Measurements from ENCODE around the gene PDSS1.

PDSS1 gene

DNA sequence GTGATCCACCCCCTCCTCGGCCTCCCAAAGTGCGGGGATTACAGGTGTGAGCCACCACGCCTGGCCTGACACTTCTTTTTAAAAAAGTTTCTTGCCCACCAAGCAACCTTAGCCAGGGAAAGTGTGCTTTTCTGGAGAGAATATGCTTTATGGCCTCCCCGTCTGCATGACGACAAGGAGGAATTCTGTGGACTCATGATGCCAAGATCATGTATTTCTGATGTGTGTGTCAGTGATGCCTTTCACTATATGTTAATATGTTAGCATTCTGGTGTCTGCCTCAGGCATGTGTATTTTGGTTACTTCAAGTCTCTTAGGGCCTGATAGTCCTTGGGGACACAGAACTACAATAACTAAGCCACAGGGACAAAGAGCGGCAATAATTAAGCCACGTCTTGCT is 2.1 kb downstream of the PDSS1 start:
- DNase-seq (ENCODE audit: low spot score), result no peak

DNA sequence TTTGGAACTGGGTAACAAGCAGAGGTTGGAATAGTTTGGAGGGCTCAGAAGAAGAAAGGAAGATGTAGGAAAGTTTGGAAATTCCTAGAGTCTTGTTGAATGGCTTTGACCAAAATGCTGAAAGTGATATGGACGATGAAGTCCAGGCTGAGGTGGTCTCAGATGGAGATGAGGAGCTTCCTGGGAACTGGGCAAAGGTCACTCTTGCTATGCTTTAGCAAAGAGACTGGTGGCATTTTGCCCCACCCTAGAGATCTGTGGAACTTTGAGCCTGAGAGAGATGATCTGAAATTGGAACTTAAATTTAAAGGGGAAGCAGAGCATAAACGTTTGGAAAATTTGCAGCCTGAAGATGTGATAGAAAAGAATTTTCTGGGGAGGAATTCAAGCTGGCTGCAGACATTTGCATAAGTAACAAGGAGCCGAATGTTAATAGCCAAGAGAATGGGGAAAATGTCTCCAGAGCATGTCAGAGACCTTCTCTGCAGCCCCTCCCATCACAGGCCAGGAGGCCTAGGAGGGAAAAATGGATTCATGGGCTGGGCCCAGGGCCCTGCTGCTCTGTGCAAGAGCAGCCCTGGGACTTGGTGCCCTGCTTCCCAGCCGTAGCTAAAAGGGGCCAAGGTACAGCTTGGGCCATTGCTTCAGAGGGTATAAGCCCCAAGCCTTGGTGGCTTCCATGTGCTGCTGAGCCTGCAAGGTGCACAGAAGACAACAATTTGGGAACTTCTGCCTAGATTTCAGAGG is 3.6 kb downstream of the PDSS1 start:
- DNase-seq (ENCODE audit: low spot score), result no peak

DNA sequence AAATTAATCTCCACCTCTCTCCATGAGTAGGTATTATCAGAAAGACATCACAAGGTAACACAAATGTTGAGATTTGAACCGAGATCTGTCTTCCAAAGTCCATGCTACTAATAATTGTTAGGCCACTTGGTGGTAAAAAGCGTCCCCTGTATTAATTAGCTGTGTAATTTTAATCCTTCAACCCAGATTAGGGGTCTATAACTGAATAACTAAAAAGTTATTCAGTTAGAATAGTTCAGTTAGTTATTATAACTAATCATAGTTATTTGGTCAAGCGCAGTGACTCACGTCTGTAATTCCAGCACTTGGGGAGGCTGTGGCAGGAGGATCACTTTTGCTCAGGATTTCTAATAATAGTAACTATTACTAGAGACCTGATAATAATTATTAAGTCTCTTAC is 5.6 kb downstream of the PDSS1 start:
- DNase-seq (ENCODE audit: low spot score), result no peak

- no peak for DNase-seq (ENCODE audit: low spot score)
Measured at GRCh38 chr10:26703974-26704373, 6.5 kb downstream of the PDSS1 start.

DNA sequence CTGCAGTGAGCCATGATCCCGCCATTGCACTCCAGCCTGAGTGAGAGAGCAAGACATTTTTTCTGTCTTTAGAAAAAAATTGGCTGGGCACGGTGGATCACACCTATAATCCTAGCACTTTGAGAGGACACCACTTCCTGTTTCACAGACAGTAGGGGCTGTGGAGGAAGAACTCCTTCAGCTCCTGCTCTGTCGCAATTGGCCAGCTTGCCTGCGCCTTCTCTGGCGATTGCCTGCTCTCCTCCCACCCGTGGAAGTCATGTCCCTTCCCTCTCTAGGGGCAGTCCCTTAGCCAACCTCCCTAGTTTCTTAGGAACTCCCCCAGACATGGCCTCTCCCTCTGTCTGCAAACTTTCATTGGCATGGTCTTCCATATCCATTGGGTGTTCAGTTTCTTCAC is 8.7 kb downstream of the PDSS1 start:
- no peak for DNase-seq (ENCODE audit: low spot score)

GRCh38 chr10:26706936-26707335 is 9.4 kb downstream of the PDSS1 start:
- DNase-seq (ENCODE audit: low spot score), result no peak

DNA sequence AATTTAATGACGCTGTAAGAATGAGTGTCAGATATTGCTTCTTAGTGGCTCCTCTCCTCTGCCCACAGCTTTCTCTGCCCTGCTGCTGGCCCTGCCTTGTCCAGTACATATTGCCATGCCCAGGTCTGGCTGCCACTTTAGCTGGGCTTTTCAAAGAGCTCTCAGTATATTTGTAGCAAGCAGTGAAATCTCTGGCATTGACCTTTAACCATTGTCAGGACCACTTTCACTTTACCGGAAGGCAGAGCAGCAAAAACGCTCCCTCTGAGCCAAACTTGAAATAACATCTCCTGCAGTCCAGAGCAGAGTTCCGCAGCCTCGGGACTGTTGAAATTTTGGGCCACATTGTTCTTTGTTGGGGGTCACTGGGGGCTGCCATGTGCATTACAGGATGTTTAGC is 13.8 kb downstream of the PDSS1 start:
- no peak for DNase-seq (ENCODE audit: low spot score)

- DNase-seq (ENCODE audit: low spot score), result no peak
Measured at GRCh38 chr10:26714415-26715136, 17.1 kb downstream of the PDSS1 start.

- DNase-seq (ENCODE audit: low spot score), result no peak
Measured at GRCh38 chr10:26715137-26715487, 17.6 kb downstream of the PDSS1 start.

DNA sequence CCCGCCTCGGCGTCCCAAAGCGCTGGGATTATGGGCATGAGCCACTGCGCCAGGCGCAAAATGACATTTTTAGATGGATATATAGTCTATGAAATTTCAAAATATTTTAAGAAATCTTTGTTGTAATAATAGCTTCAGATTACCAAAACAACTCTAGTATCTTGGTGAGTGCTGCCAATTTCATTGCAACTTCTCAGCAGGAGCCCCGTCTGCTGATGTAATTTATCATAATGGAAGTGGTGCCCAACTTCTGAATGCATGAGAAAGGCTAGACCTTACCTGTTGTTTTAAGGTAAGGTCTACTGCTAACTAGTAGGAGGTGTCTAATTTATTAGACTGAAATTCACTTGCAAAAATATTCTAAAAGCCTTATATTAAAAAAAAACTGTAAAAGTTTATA is 20.0 kb downstream of the PDSS1 start:
- DNase-seq (ENCODE audit: low spot score), result no peak

- no peak for DNase-seq (ENCODE audit: low spot score)
Measured at GRCh38 chr10:26721561-26721960, 24.1 kb downstream of the PDSS1 start.

DNA sequence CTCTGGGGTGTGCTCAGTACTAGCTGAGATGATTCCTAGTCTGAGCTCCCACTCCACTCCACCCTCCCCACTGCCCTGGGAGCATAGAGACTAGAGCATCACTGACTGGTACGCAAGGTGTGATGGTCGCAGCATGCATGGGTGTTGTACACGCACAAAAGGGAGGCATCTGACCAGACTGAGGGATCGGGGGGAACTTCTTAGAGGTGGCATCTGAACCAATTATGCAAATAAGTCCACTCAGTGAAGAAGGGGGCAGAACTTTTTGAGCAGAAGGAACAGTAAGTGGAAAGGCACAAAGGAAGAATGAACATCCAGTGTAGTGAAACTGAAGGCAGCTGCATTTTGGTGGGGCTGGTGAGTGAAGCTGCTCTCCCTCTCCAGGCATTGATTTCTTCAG is 25.5 kb downstream of the PDSS1 start:
- DNase-seq (ENCODE audit: low spot score), result no peak

DNA sequence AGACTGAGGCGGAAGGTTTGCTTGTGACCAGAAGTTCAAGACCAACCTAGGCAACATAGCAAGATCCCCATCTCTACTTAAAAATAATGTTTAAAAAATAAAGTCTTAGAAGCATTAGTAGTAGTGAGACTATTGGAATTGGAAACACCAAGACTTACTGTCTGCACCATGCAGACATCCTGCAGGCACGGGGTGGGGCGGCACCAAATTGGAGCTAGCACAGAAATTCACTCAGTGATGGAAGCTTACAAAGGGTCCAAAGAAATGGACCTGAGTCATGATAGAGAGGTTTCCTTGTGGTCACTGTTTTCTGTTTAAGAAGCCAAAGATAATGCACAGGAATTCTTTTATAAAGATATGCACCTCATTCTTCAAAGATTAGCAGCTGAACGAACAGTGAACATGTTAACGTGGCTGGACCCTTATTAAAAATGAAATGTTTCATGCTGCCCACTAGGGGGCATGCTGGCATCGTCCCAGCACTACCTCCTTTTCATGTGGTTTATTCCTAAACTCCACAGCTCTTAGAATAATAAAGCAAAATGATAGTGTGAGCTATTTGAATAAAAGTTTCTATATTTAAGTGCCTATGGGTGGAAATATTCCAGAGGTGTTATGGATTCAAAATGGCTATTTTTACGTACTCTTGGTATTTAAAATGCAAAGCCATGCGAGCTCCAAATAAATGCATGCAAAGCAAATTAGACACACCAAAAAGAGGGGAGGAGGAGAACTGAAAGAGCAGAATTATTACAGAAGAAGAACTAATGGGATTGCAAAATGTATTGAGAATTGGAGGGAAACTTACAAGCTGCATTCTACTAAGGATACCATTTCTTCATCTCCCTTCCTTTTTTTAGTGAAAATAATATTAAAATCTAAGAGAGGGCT is 28.6 kb downstream of the PDSS1 start:
- DNase-seq (ENCODE audit: low spot score), result peak; percentile 78

DNA sequence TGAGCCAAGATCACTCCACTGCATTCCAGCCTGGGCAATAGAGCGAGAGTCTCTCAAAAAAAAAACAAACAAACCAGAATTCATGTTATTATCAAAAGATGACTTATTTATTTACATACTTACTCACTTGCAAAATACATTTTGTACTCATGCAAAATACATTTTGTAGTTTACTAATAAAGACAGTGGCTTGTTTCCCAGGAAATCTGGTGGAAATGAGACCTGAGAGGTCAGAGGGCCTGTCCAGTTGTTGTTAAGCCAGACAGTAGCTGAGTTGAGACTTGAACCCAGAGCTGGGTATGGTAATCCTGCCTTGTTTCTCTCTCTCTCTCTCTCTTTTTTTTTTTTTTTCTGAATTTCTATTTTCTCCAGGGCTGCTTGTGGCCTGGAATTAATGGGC is 29.5 kb downstream of the PDSS1 start:
- no peak for DNase-seq (ENCODE audit: low spot score)

DNA sequence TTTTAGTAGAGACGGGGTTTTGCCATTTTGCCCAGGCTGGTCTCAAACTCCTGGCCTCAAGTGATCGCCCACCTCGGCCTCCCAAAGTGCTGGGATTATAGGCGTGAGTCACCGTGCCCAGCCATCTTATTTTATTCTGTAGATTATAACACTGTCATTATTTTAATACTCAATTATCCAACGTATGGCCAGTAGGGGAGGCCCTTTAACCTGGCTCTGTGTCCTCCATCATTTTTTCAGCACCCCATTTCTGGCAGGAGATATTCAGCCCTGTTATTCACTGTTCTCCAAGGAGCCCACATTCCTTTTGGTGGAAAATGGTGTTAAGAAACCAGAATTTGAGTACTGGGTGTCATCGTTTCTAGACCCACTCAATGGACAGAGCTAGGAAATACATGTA is 31.5 kb downstream of the PDSS1 start:
- no peak for DNase-seq (ENCODE audit: low spot score)

DNA sequence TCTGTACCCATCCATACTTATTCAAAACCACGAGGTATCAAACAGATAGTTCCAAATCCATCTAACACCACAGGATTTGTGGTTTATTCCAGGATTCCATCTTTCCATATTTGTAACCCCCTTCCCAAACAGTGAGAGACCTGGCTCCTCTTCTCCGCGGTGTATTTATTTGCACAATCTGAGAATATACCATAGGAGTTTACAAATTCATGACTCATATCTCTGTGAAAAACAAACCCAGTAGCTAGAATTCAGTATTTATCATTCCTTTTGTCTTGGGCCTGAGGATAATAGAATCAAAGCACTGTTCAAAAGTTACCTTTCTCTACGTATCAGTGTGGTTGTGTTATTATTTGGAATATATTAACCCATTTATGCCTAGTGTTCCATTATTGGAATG is 31.9 kb downstream of the PDSS1 start:
- DNase-seq (ENCODE audit: low spot score), result no peak

DNA sequence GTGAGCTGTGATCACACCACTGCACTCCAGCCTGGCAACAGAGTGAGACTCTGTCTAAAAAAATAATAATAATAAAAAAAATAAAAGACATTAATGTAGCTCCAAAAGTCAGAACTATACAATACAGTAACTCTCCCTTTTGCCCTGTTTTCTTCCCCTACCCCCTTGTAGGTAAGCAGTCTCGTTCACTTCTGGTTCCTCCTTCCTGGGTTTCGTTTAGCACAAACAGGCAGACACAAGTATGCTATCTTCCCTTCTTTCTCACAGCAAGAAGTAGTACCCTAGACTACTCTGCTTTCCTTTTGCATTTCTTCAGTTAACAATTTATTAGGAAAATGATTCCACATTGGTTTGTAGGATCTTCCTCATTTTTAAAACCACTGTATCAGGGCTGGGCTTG is 33.1 kb downstream of the PDSS1 start:
- no peak for DNase-seq (ENCODE audit: low spot score)

DNA sequence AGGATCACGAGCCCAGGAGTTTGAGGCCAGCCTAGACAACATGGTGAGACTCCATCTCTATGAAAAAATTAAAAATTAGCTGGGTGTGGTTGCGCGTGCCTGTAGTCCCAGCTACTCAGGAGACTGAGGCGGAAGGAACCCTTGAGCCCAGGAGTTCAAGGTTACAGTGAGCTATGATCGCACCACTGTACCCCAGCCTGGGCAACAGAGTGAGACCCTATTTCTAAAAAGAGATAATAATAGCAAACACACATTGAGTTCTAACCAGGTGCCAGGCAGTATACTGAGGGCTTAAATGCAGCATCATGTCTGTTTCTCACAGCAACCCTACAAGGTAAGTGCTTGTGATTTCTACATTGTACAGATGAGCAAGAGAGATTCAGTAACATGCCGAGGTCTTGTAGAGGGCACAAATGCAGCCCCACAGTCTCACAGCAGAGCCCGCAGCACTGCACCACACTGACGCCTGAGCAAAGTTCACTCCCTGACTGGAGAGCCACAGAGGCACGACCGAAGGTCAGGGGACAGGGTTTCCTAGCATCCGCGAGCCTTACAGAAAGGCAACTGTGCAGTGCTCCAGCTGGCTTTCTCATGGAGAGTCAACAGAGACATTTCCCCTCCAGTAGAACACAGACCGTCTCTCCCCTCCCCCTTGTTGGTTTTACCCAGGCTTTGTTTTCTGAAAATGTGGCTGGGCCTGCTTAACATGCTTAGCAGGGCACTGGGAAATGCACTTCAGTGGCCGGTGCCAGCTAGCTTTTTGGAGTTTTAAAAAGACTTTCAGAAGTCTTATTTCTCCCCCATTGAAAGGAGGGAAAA is 36.5 kb downstream of the PDSS1 start:
- DNase-seq (ENCODE audit: low spot score), result no peak

DNA sequence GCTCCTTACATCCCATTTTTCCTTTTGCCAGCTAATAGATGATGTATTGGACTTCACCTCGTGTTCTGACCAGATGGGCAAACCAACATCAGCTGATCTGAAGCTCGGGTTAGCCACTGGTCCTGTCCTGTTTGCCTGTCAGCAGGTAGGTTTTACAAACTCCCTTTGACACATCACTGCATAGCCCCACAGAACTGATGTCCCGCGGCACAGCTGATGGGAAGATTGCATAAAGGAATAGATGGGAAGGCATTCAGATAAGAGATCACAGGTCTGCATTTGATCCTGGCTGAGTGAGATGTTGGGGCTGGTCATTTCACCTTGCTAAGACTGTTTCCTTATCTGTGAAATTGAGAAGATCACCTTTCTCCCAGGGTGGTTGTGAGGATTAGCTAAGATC is 37.9 kb downstream of the PDSS1 start:
- no peak for DNase-seq (ENCODE audit: low spot score)

DNA sequence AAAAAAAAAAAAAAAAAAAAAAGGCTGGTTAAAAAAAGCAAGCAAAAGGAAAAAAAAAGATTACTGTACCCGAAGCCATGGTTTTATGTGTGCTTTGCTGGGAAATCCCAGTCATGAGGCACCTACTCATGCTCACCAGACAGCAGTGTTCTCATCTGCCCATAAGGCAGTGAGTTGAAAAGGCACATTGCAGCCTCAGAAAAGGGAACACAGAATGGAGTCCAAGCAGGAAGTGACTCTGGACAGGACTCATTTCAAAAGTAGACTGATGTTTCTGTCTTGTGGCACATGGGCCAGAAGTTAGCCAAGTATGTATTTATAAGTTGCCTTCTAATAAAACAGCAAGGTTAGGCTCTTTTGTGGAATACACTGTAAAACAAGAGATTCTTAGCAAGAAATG is 40.2 kb downstream of the PDSS1 start:
- peak; percentile 38 for DNase-seq (ENCODE audit: low spot score)

- DNase-seq (ENCODE audit: low spot score), result no peak
Measured at GRCh38 chr10:26738301-26738911, 40.9 kb downstream of the PDSS1 start.

All from GM03348 (cell line).